HG03097 (cell line): ENCODE measurements around the gene IKBKE.
A peak's percentile ranks its signal among the peaks of the same experiment; 100 is the strongest.

Experiments
- ATAC-seq: cut with Tn5 transposase; IDR thresholded peaks from one replicate; pipeline ENCODE4 v1.9.1; 2021; ENCODE audit not compliant: unreplicated experiment, low FRiP score

IKBKE gene

DNA sequence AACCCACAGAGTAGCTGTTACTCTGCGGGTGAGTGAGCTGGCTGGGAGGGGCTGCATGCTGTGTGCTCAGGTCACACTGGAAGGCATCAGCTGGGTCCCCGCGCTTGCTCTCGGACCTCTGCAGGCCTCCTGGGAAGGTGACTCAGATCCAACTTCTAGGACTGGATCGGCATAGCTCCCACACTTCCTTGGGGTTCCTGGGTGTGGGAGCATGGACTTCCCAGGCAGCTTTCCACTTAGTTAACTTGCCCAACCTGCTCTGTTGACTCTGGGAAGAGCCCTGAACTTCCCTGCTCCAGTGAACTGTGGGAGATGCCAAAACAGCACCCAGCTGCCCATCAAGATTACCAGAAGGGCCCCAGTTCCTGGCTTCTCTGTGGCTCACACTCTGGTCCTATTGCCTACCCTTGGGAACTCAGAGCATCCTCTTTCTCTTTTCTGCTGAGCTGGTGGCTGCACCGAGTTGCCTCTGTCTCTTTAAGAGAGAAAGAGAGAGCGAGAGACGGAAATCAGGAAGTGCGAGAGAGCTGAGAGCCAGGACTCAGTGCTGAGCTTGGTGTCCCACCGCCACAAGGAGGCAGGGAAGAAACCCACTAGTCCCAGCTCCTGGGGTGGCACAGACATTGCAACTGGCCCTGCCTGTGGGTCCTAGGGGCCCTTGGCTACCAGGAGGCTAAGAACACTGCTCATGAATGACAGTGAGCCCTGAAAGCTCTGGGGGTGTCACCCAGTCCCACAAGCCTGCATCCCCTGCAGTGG lies at the start of gene IKBKE:
Gene IKBKE (plus strand): TSS at position 544 of the 759 bp plus-strand sequence. CDS start 2,752 bp downstream, outside the sequence.
- no peak for ATAC-seq

GRCh38 chr1:206421616-206422340 lies 48.5 kb upstream of the IKBKE start:
- ATAC-seq, result no peak

DNA sequence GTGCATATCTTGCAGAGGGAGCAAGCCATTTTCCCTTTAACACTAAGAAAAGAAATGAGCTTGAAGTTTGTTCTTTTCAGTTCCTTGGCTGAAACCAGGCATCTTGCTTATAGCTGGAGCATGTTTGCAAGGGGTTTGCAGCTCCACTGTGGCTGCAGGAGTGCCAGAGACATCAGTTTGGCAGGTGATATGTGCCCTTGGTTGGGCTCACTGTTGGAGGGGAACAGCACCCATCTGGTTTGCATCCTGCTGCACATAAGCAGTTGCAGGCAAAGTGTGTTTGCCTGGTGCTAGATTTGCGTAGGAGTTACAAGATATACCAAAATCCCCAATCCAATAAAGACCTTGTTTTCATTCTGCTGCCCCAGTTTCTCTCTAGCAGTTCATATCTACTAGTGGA lies 47.8 kb upstream of the IKBKE start:
- ATAC-seq, result no peak

DNA sequence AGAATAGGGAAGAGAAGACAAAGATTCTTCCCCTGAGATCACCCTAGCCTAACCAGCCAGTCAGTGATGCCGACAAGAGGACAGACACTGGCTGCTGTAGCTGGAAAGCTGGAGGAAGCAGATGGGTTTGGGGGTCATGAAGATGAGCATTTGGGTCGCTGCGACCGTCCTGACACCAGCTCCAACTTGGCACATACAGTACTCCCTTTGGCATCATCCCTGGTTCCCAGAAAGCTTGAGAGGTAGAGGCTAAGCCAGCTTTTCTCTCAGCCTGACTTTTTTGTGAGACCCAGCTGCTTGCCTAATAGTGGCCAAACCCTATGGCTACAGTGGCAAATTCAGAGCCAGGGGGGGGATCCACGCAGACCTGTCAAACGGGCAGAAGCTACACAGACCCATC lies 43.0 kb upstream of the IKBKE start:
- ATAC-seq, result no peak

DNA sequence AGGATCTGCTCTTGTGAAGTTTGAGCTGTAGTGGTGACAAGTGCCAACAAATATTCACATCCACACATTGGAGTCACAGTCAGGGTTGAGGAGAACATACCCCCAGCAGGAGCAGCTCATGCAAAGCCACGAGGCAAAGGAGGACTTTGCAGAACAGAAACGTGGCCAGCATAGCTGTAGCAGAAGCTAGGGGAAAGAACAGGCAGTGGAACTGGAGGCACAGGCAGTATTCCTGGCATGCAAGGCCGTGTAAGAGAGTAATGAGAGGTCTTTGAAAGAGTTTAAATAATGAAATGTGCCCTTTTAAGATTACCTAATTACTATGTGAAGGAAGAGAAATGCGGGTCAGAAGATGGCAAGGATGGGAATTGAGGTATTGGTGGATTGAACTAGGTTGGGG lies 40.9 kb upstream of the IKBKE start:
- no peak for ATAC-seq

DNA sequence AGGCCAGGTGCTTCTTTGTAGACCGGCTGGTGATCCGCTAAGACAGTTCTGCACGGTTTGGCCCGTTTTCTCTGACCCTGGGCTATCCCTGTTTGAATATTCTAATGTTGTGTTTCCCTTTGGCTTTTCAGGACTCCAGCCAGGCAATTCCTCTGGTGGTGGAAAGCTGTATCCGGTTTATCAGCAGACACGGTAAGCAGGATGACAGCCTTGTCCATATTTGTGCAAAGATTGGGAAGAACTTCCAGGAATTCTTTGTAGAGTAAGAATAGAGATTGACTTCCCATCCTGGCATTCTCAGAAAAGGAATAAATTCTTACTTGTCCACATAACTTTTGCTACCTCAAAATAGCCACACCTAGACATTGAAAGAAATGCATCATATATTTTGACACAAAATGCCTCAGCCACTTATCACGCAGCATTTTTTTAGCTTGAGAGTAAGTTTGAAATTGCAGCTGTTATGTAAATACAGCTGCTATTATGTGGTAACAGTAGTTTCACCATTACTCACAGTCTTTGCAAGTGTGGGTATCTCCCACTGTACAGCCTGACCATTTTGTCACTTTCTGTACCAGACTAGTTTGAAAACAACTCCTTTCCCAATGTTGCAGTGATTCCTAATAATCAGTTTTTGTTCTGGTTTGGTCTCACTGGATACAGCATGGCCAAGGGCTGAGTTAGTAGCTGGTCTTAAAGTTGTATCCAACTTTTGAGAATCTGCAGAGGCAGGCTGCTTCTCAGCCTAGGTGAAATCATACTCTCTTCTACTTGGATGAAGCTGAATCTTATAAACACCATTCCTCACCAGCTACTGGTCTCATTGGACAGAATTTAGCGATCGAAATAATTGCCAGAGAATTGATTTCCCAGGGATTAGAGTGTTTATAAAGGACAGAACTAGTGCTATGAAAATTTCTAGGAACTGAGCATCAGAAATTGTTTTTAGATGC lies 40.0 kb upstream of the IKBKE start:
- ATAC-seq, result peak; percentile 84

GRCh38 chr1:206435445-206435844 lies 34.8 kb upstream of the IKBKE start:
- ATAC-seq, result no peak

DNA sequence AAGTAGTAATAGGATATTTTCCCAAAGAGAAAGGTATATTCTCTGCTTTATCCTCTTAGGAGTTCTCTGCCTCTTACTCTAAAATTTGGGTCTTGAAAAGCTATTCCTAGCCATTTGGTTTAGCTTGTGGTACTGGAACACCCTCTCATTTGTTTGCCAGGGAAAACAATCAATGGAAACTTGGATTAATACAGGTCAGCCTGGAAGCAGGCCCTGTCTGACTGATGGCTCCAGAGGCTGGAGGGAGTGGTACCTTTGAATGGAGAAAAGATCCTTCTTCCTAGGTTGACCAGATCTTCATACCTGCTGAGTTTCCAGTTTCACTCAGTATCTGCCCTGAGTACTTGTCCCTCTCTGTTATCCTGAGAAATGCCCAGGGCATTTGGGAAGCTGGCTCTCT lies 31.7 kb upstream of the IKBKE start:
- ATAC-seq, result no peak

DNA sequence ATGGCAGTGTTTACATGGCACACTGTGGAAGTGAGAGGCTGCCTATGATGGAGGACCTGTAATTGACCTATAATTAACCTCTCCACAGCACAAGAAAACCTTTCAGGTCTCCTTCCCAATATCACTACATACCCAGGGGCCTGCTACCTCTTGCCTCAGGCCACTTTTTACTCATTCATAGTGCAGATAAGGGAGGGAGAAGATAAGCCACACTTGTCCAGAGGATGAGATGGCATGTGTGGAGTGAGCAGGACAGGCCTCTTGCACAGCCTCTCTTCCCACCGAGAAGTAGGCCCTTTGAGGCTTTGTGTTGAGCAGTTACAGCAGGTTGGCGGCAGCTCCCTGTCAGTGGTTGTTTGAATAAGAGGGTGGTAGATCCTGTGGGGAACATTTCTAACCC lies 31.1 kb upstream of the IKBKE start:
- ATAC-seq, result no peak

- no peak for ATAC-seq
These were observed 28.8 kb upstream of the IKBKE start for GRCh38 chr1:206441336-206441967.

DNA sequence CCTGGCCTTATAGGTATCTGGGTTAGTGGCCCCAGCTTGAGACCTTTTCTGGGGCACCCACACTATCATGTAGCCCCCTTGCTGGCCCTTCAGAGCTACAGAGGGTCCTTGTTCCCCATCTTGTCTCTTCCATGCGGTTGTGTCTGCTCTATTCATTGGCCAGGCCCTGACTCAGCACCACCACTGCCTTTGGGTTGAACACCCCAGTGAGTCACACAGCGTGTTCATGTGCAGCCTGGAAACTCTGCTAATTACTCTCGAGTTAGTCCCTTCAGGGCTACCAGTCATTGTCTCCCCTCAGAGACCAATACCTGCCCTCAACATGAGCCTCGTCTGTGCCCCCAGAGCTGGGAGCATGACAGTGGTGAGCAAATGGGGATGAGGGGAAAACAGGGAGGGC lies 28.2 kb upstream of the IKBKE start:
- no peak for ATAC-seq

DNA sequence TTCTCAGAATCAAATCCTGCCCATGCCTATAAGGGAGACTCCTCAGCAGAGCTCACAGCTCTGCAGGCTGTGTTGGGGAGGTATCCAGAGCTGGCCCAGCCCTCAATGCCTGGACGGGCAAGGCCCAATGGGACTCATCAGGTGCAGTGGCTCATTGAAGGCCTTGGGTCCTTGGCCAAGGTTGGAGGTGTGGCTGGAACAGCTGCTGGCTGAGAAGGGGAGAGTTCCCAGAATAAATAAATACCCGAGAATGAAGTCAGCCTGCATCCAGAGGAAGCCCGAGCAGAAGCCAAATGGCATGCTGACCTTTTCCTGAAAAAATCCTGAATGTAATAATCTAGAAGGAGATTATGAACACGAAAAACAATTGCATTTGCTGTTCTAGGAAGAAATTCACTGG lies 25.2 kb upstream of the IKBKE start:
- no peak for ATAC-seq

DNA sequence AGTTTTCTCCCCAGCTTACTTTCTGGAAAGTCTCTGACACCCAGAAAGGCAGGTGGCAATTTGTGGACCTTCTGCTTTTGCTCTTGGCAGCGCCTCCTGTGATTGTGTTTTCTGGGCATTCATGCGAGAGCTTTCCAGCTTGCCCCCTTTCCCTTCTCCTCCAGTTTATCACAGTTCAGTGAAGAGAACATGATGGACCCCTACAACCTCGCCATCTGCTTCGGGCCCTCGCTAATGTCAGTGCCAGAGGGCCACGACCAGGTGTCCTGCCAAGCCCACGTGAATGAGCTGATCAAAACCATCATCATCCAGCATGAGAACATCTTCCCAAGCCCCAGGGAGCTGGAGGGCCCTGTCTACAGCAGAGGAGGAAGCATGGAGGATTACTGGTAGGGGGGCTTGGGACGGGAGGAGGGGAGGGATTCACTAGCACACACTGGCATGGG lies 24.3 kb upstream of the IKBKE start:
- no peak for ATAC-seq

DNA sequence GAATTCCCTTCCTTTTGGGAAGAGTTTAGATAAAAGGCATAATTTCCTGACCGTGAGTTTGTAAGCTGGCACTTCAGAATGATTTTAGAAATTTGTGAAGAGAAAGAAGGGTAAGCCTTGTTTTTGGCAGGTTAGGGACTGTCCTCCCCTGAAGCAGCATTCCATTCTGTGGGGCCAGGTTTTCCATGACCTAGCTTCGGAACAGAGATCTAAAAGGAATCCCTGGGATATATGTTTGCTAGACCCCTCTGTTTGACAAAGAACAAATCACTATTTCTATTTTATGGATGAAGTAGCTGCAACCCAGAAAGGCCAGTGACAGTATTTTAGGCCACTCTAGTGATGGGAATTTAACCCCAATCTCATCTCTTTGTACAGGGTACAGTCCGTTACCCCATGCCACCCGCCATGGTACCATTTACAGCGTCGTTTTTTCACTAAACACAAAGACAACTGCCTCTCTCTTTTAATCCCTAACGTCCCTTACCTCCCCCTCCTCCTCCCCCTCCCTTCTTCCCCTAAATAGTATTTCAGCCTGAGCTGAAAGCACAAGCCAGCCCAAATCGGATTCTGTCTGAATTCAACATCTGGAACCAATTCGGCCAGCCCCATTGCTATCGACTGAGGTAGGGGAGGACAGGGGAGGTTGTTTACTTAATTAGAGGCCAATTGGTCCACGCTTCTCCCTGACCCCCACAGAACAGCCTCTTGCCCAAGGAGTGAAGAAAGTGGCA lies 23.4 kb upstream of the IKBKE start:
- no peak for ATAC-seq

DNA sequence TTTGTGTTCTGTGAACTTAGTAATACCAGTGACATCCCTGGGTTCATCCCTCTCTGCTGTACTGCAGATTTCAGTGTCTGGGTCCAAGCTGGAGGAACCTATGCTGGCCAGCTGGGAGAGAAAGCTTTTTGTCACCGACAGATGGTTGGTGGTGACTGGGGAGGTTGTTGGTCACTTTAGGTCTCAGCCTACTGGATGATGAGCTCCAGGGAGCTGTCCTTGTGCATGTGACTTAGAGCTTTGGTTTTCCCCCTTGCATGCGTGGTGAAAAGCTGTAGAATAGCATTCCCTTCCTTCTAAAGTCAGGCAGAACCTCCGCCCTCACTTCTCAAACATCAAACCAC lies 22.9 kb upstream of the IKBKE start:
- ATAC-seq, result no peak

DNA sequence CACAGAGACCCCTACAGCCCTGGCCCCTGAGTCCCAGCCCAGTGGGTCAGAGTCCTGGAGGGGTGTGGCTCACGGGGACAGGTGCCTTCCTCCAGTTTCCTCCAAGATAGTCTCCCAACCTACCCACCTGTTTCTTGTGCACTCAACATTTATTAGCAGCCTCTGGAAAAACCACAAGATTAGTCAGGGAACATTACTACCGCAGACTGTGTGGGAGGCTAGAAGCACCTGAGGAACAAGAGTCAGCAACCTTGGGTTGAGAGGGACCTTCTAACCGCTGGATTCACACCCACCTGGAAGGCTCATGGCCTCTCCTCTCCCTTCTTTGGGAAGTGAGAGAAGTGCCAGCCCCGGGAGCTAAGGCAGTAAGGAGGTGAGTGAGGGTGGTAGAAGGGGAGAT lies 22.5 kb upstream of the IKBKE start:
- no peak for ATAC-seq

DNA sequence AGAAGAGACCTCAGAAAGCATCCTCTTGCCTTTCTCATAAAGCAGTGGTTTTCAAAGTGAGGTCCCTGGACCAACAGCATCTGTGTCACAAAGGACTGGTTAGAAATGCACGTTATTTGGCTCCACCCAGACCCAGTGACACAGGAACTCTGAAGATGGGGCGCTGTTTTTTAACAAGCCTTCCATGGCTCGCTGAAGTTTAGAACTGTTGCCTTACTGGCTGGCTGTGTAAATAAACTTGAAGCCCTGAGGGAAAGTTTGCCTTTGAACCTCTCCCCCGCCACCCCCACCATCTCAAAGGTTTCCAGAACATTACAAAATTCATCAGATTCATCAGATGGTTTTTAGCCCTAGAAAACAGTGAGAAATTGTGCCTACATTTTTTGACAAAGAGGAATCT lies 21.8 kb upstream of the IKBKE start:
- no peak for ATAC-seq

DNA sequence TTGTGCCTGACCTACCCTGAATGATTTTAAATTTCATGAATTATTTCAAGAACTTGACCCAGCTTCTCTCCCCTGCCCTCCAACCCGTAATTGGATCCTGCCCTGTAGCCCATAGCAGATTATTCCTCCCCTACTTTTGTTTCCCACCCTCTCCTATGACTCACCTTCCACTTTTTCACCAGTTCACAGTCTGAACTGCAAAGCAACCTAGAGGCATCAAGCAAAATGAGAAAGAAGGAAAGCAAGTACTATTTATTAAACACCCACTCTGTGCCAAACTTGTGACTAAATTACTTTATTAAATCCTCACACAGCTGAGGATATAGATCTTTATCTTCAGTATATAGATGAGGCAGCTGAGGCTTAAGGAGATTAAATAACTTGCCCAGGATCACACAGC lies 20.7 kb upstream of the IKBKE start:
- ATAC-seq, result no peak

GRCh38 chr1:206450281-206450680 lies 20.0 kb upstream of the IKBKE start:
- ATAC-seq, result no peak

DNA sequence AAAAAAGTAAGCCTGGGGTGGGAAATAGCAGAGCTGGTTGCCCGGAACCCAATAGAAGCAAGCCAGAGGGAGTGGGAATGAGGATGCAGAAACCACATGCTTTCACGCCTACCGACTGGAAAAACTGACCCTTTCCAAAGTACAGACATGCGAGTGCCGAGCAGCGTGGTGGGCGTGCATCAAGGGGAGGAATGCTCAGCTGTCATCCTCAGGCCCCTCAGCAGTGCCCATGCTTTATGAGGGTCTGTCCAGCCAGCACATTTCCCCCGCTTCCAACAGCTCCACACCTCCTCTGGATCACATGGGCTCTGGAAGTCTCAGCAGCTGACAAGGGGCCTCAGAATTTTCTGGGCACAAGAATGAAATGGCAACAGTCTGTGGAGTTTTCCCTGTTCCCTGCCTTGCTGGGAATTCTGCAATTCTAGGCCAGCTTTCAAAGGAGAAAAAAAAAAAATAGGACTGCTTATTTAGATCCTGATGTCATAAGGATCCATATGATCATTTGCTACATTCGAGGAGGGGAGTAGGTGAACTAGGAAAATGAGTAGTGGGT lies 19.1 kb upstream of the IKBKE start:
- no peak for ATAC-seq
